Activated naive CD4-positive, alpha-beta T cell treated with anti-CD3 and anti-CD28 coated beads, Interleukin-2, amount 50 U/mL, for 16 hours (primary cell): Measurements from ENCODE around the gene GUCA2B.

ENCODE experiments used
- DNase-seq: peaks from one replicate; pipeline ENCODE4 v3.0.0-alpha.2; 2020

The GUCA2B gene

GRCh38 chr1:42192106-42192505 lies 38.9 kb downstream of the GUCA2B start:
- no peak for DNase-seq

DNA sequence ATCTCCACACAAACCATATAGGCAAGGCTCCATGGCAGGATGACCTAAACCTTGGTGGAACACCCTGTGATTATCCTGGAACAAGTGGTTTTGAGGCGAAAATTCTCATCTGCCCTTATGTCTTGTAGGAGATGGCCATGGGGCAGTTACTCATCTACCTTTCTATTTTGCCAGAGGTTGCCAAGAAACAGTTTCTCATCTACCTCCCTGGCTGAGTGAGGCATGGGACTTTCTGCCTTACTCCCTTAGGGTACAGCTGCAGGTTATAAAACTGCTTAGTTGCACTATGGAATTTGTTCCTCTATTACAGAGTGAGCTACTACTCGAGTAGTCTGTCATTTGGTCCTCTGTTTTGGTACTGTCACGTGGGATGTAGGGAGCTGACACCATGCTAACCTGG lies 42.6 kb downstream of the GUCA2B start:
- no peak for DNase-seq

DNA sequence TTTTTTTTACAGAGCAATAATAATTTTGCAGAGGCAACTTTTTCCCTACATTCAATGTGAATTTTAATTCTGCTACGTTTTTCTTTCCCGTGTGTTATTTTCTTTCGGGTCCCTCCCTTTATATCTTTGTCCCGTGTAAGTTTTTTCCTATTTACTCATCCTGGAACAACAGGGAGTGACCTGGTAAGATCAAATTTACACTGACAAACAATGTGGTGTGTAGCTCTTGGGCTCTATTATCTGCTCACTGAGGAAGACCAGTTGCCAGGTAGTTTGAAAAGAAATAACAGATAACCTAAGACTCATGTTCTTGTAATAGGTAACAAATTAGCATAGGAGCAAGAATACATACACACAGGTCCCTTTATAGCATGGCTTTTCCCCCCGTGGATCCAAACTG lies 45.0 kb downstream of the GUCA2B start:
- no peak for DNase-seq

- no peak for DNase-seq
Observed at GRCh38 chr1:42201986-42202385, 48.8 kb downstream of the GUCA2B start.
